ENCODE results near the gene ADARB2. TPM values are rescaled to one million over a fixed set of nuclear protein-coding genes. Genes with fewer than 3 reads are reported as not detected.

Gene ADARB2
- total and polyA plus RNA-seq, 4 donors, result 0.55 to 0.70 (median 0.59) TPM; not detected in 1

GRCh38 chr10:1163204-1163660, 574.1 kb downstream of the ADARB2 start:
- H3K4me3 ChIP-seq (ENCODE audit: low read depth in 1 of 3, low read length in 3 of 3), result no peak overlapping the region
- H3K27me3 ChIP-seq (ENCODE audit: control insufficient read depth in 4 of 4, insufficient read depth in 4 of 4, low read length in 3 of 4), result no peaks in the 10 kb centered on the region
- no peak overlapping the region for H3K27ac ChIP-seq (ENCODE audit: low read depth in 1 of 2, low read length in 2 of 2)
- 85% methylated on average over 29 of the region's 29 CpGs for WGBS
- TF ChIP-seq RAD21 (IDR thresholded peaks at IDR 0.05), result no peak
- no peak for TF ChIP-seq GABPA (IDR thresholded peaks at IDR 0.05 in 1 of 2, conservative IDR thresholded peaks at IDR 0.05 in 1 of 2)
- TF ChIP-seq EGR1 (IDR thresholded peaks at IDR 0.05; ENCODE audit: low read depth in 2 of 2), result no peak
- TF ChIP-seq ZBTB33 (IDR thresholded peaks at IDR 0.05), result no peak
- TF ChIP-seq NR2F2 (IDR thresholded peaks at IDR 0.05), result no peak
- TF ChIP-seq MAX (IDR thresholded peaks at IDR 0.05), result no peak
- no peak for TF ChIP-seq FOXA2 (IDR thresholded peaks at IDR 0.05)
- no peak for TF ChIP-seq FOXA1 (IDR thresholded peaks at IDR 0.05)
- no peak for TF ChIP-seq HNF4A (conservative IDR thresholded peaks at IDR 0.05)
- no peak for TF ChIP-seq SP1 (IDR thresholded peaks at IDR 0.05)
- TF ChIP-seq JUND (IDR thresholded peaks at IDR 0.05), result no peak
- no peak for TF ChIP-seq HNF4G (IDR thresholded peaks at IDR 0.05)
- no peak for TF ChIP-seq CTCF (IDR thresholded peaks at IDR 0.05; ENCODE audit: low read depth, low read length, missing input control)
- no peak for TF ChIP-seq RXRA (IDR thresholded peaks at IDR 0.05)
- TF ChIP-seq TAF1 (conservative IDR thresholded peaks at IDR 0.05), result no peak
- no peak for TF ChIP-seq ATF3 (IDR thresholded peaks at IDR 0.05)
- TF ChIP-seq YY1 (IDR thresholded peaks at IDR 0.05), result no peak
- no peak for TF ChIP-seq REST (IDR thresholded peaks at IDR 0.05)
- no peaks in the 10 kb centered on the region for H3K36me3 ChIP-seq (ENCODE audit: control insufficient read depth in 4 of 4, insufficient read depth in 3 of 4, low read depth in 1 of 4, low read length in 3 of 4)
- no peaks in the 10 kb centered on the region for H3K9me3 ChIP-seq (ENCODE audit: control insufficient read depth in 4 of 4, low read length in 3 of 4)
- H3K9ac ChIP-seq (ENCODE audit: low read depth in 1 of 2, low read length in 2 of 2), result no peak overlapping the region
- DNase-seq (ENCODE audit: low spot score), result no peak
- H3K4me1 ChIP-seq (ENCODE audit: control insufficient read depth in 4 of 4, insufficient read depth in 4 of 4, low read length in 3 of 4), result no peaks in the 10 kb centered on the region
